Endothelial cell of umbilical vein (primary cell): ENCODE data around the gene BAAT. TPM values are rescaled to one million over a fixed set of nuclear protein-coding genes. Genes with fewer than 3 reads are reported as not detected.

Experiments used
- BruUV-seq: library from RNA; stranded (reverse); fragments of 400-500 nt; replicated peaks from 2 replicates; lab custom pipeline; 2021; lab: Mats Ljungman, UMichigan
- CTCF ChIA-PET: fragments of 300-600, 350-600 bp; sonication (Branson Sonifier 250); formaldehyde crosslinking; loops from one replicate; lab custom pipeline; 2021; ENCODE audit warnings: antibody characterized with exemption, inconsistent platforms; lab: Charles Lee
- POLR2A ChIA-PET: fragments of 300-600, 350-600 bp; sonication (Branson Sonifier 250); formaldehyde crosslinking; loops from one replicate; lab custom pipeline; 2021; ENCODE audit warnings: antibody characterized with exemption, inconsistent platforms; lab: Charles Lee
- DNase-seq: peaks from one replicate; pipeline ENCODE4 v3.0.0-alpha.2; 2011; ENCODE audit warnings: low read depth, low spot score
- FAIRE-seq: peaks from 2 replicates; lab custom pipeline; 2011; peaks lifted over from hg19 to GRCh38; lab: Jason Lieb, UNC
- H2AFZ ChIP-seq: 2 replicates; pipeline ENCODE4 v1.6.0; 2012; ENCODE audit warnings: low read depth, low read length, control low read depth, inconsistent platforms
- H3K27ac ChIP-seq: 2 replicates; pipeline ENCODE4 v1.5.1; 2011; ENCODE audit warnings: low read depth, mild to moderate bottlenecking, control low read depth, low read length, moderate library complexity; ENCODE audit not compliant: insufficient read depth
- H3K27me3 ChIP-seq, 2 experiments: 2 replicates each; pipeline versions ENCODE4 v1.6.0 to v1.6.1; 2011; ENCODE audit warnings: low read length in 2 of 2, mixed read lengths in 1 of 2; ENCODE audit not compliant: control insufficient read depth in 2 of 2, insufficient read depth in 2 of 2
- H3K36me3 ChIP-seq, 2 experiments: 2 replicates in 1 of 2; 3 replicates in 1 of 2; pipeline ENCODE4 v1.5.1; 2011; ENCODE audit warnings: low read length in 2 of 2, mild to moderate bottlenecking in 1 of 2, moderate library complexity in 1 of 2; ENCODE audit not compliant: control insufficient read depth in 2 of 2, insufficient read depth in 2 of 2; ENCODE audit errors: extremely low read depth in 1 of 2
- H3K4me1 ChIP-seq: 3 replicates; pipeline ENCODE4 v1.5.1; 2011; ENCODE audit warnings: mild to moderate bottlenecking, low read length; ENCODE audit not compliant: control insufficient read depth, insufficient read depth; ENCODE audit errors: extremely low read depth
- H3K4me2 ChIP-seq: 2 replicates; pipeline ENCODE4 v1.6.1; 2011; ENCODE audit warnings: low read length, control low read depth, mixed read lengths; ENCODE audit not compliant: insufficient read depth
- H3K4me3 ChIP-seq, 3 experiments: fragments of 200-600 bp in 1 of 3; sonication (generic), shearing (Covaris generic) in 1 of 3; replicated peaks in 1 of 3; 2 replicates each; pipeline ENCODE4 v1.5.1; 2011 to 2016; ENCODE audit warnings: control low read depth in 3 of 3, low read length in 3 of 3, mild to moderate bottlenecking in 2 of 3, inconsistent platforms in 1 of 3, low read depth in 1 of 3, moderate library complexity in 1 of 3; ENCODE audit not compliant: insufficient read depth in 1 of 3
- H3K79me2 ChIP-seq: 2 replicates; pipeline ENCODE4 v1.6.0; 2012; ENCODE audit warnings: low read length, inconsistent platforms; ENCODE audit not compliant: control insufficient read depth, insufficient read depth
- H3K9ac ChIP-seq: replicated peaks from 2 replicates; pipeline ENCODE3; 2011; ENCODE audit warnings: low read length, control low read depth; ENCODE audit not compliant: insufficient read depth; ENCODE audit errors: extremely low read depth
- H3K9me1 ChIP-seq: replicated peaks from 3 replicates; pipeline ENCODE4 v1.6.0; 2011; ENCODE audit warnings: mild to moderate bottlenecking, low read length; ENCODE audit not compliant: control insufficient read depth, insufficient read depth; ENCODE audit errors: extremely low read depth
- H3K9me3 ChIP-seq: replicated peaks from 2 replicates; pipeline ENCODE4 v1.5.1; 2012; ENCODE audit warnings: low read length, inconsistent platforms; ENCODE audit not compliant: control insufficient read depth, insufficient read depth
- H4K20me1 ChIP-seq: replicated peaks from 2 replicates; pipeline ENCODE3; 2011; ENCODE audit warnings: mild to moderate bottlenecking, low read length; ENCODE audit not compliant: control insufficient read depth, insufficient read depth; ENCODE audit errors: extremely low read depth
- CTCF ChIP-seq, 2 donors: IDR thresholded peaks; 1 replicate in 1 of 2; 2 replicates in 1 of 2; pipeline ENCODE4 v1.5.1; 2011; ENCODE audit warnings: low read length in 2 of 2, mild to moderate bottlenecking in 2 of 2, moderate library complexity in 2 of 2, control low read depth in 1 of 2, inconsistent platforms in 1 of 2, low read depth in 1 of 2; ENCODE audit not compliant: insufficient read depth in 1 of 2; ENCODE audit errors: extremely low read depth in 1 of 2
- EZH2 ChIP-seq: IDR thresholded peaks from 2 replicates; pipeline ENCODE4 v1.6.1; 2012; ENCODE audit warnings: borderline replicate concordance, low read depth, mild to moderate bottlenecking, moderate library complexity, low read length, inconsistent platforms; ENCODE audit not compliant: severe bottlenecking
- FOS ChIP-seq: IDR thresholded peaks from 2 replicates; pipeline ENCODE4 v1.6.1; 2011; ENCODE audit warnings: mild to moderate bottlenecking, low read length, moderate library complexity, borderline replicate concordance; ENCODE audit not compliant: insufficient read depth
- GATA2 ChIP-seq: IDR thresholded peaks from 2 replicates; pipeline ENCODE4 v1.7.0; 2011; ENCODE audit warnings: low read depth, mild to moderate bottlenecking, moderate library complexity, mixed read lengths, low read length; ENCODE audit not compliant: insufficient read length, insufficient read depth
- JUN ChIP-seq: IDR thresholded peaks from 2 replicates; pipeline ENCODE4 v1.6.1; 2011; ENCODE audit warnings: borderline replicate concordance, low read depth; ENCODE audit not compliant: insufficient read length, insufficient read depth
- MYC ChIP-seq: IDR thresholded peaks from one replicate; pipeline ENCODE4 v1.6.1; 2011; ENCODE audit warnings: mild to moderate bottlenecking, low read depth, low read length
- POLR2A ChIP-seq: IDR thresholded peaks from 2 replicates; pipeline ENCODE4 v1.6.1; 2012; ENCODE audit warnings: low read depth, mild to moderate bottlenecking, control low read depth, low read length
- POLR2AphosphoS5 ChIP-seq: IDR thresholded peaks from 2 replicates; pipeline ENCODE4 v1.6.1; 2012; ENCODE audit warnings: low read depth, mild to moderate bottlenecking, control low read depth, low read length, moderate library complexity; ENCODE audit not compliant: insufficient read depth
- dilution Hi-C: fragments of 300-500 bp; cut with MboI; formaldehyde crosslinking; loops from one replicate; pipeline ENCODE4 v1.15.0; 2019; ENCODE audit warnings: low sequenced_read_pairs; ENCODE audit not compliant: extremely low pct_ligation_motif_present
- intact Hi-C: fragments of 100-400 bp; cut with micrococcal nuclease; formaldehyde crosslinking; loops from one replicate; pipeline ENCODE4 v1.10.0; 2022
- polyA plus RNA-seq, 4 experiments: library from polyadenylated mRNA; depleted of rRNA in 3 of 4; stranded (reverse) in 3 of 4; unstranded in 1 of 4; fragments of >200 nt; gene quantifications; 2 replicates each; pipeline versions ENCODE4 v1.2.1 to v1.2.3, GENCODE V29; 2011 to 2012; ENCODE audit warnings: missing spikeins in 1 of 4
- total RNA-seq: library from RNA; stranded (reverse); gene quantifications from 2 replicates; pipeline ENCODE4 v1.2.3, GENCODE V29; 2021
- TF ChIP-seq, protein P1 (sequence below): IDR thresholded peaks from 2 replicates; pipeline ENCODE4 v1.6.1; 2011; ENCODE audit not compliant: insufficient read depth, insufficient read length

BAAT gene
- total and polyA plus RNA-seq, 2 donors (not counting 3 experiments of a cell fraction or from before 2014, with no cell fraction given) = 0.01 TPM; not detected in 1

DNA sequence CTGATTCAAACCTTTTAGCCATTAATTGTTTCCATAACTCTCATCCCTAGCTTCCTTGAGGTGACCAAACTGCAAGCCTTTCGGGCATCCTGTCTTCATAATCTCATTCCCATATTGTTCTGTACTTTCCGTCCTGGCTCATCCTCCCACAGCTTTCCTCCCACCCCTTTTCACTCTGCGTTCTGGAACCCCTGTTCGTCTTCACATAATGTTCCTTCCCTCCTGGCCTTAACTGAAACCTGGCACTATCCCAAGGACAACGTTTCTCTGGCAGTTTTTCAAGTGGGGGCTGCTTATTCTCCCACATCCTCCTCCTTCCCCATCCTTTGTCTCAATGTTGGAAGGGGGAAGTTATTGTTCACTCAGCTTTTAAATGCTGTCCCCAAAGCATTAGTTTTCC lies 15.3 kb upstream of the BAAT start:
- Histone ChIP-seq H3K4me2 (peak overlapping the region; percentile 89), H3K4me3 (peak overlapping the region in 1 of 3 experiments; percentile 74), H3K4me1 (peaks cover 26% of the 10 kb centered on the region), H3K36me3 (peaks cover 13 to 14% of the 10 kb centered on the region in 2 experiments), H2AFZ (no peak overlapping the region), H3K9ac (peak overlapping the region; percentile 17), H3K27ac (no peak overlapping the region), H3K27me3 (no peaks in the 10 kb centered on the region), H3K9me1 (no peaks in the 10 kb centered on the region), H3K79me2 (peaks cover 60% of the 10 kb centered on the region), H3K9me3 (no peaks in the 10 kb centered on the region), H4K20me1 (no peaks in the 10 kb centered on the region)
- TF ChIP-seq MYC (no peak), FOS (no peak), POLR2A (no peak), JUN (no peak), POLR2AphosphoS5 (no peak), GATA2 (no peak), EZH2 (no peak), CTCF (IDR thresholded peaks at IDR 0.05; ENCODE audit: extremely low read depth in 1 of 2, insufficient read depth in 1 of 2, low read depth in 1 of 2, low read length in 2 of 2) (no peak)
- TF ChIP-seq, protein P1, sequence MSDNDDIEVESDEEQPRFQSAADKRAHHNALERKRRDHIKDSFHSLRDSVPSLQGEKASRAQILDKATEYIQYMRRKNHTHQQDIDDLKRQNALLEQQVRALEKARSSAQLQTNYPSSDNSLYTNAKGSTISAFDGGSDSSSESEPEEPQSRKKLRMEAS = no peak
- CTCF ChIA-PET = interaction anchor here (1.2 to 2.2 kb wide), 4 partner anchors 10 to 1075 kb away, joined by 3 to 22 read pairs (median 3); no protein-coding TSS in a partner anchor
- BruUV-seq = no TSS peak
- peak; percentile 85 for DNase-seq
- dilution Hi-C loops (no loop called here), intact Hi-C loops (no loop called here)
- POLR2A ChIA-PET = interaction anchor here (1.3 kb wide), 1 partner anchor 9 kb away, joined by 3 read pairs; no protein-coding TSS in a partner anchor
- peak; percentile 69 for FAIRE-seq
